Body of pancreas (tissue), 4 donors: ENCODE measurements around the gene FAM131C. TPM values are rescaled to one million over a fixed set of nuclear protein-coding genes. Genes with fewer than 3 reads are reported as not detected.
A peak's percentile ranks its signal among the peaks of the same experiment; 100 is the strongest.

Source experiments
- ATAC-seq: fragments of 150-250 bp; one replicate; pipeline ENCODE4 v1.9.1; 2016
- DNase-seq, 4 donors: peaks; one replicate each; pipeline ENCODE4 v3.0.0-alpha.2; 2019
- H3K27ac ChIP-seq, 4 donors: fragments of 200-600 bp; sonication (generic); 1 replicate in 3 of 4; 2 replicates in 1 of 4; pipeline versions ENCODE4 v1.5.1 to v1.6.1; 2016 to 2019; ENCODE audit warnings: mild to moderate bottlenecking in 1 of 4, mixed read lengths in 1 of 4, moderate library complexity in 1 of 4
- H3K27me3 ChIP-seq, 2 donors: fragments of 200-600 bp; sonication (generic); one replicate each; pipeline ENCODE4 v1.6.0; 2016; ENCODE audit warnings: mild to moderate bottlenecking in 1 of 2
- H3K36me3 ChIP-seq, 2 donors: fragments of 200-600 bp; sonication (generic); replicated peaks in 1 of 2; 2 replicates each; pipeline ENCODE4 v1.5.1; 2016; ENCODE audit warnings: low read depth in 2 of 2; ENCODE audit not compliant: insufficient read depth in 1 of 2
- H3K4me1 ChIP-seq: fragments of 200-600 bp; sonication (generic); one replicate; pipeline ENCODE4 v1.6.0; 2016
- H3K4me3 ChIP-seq, 2 donors: fragments of 200-600 bp; sonication (generic); 1 replicate in 1 of 2; 2 replicates in 1 of 2; pipeline ENCODE4 v1.5.1; 2016 to 2019
- H3K9me3 ChIP-seq, 3 donors: fragments of 200-600 bp; sonication (generic); 1 replicate in 2 of 3; 2 replicates in 1 of 3; pipeline ENCODE4 v1.5.1; 2016
- CTCF ChIP-seq, 7 experiments: fragments of 450-650 bp in 4 of 7; fragments of 200-600 bp in 3 of 7; sonication (generic) in 3 of 7; IDR thresholded peaks; one replicate each; pipeline ENCODE4 v1.5.1; 2016 to 2019; ENCODE audit warnings: antibody characterized with exemption in 7 of 7
- POLR2A ChIP-seq, 3 donors: fragments of 450-650 bp; IDR thresholded peaks; one replicate each; pipeline ENCODE4 v1.6.1; 2016; ENCODE audit warnings: antibody characterized with exemption in 3 of 3, mild to moderate bottlenecking in 2 of 3
- WGBS, 2 donors: methylation state at CpG; one replicate each; pipeline ENCODE4 v1.1.5; 2017; 5-methylcytosine and 5-hydroxymethylcytosine counted together
- intact Hi-C: fragments of 100-400 bp; cut with DNase I; formaldehyde crosslinking; loops from one replicate; pipeline ENCODE4 v1.15.1; 2023
- total RNA-seq, 2 donors: library from RNA; depleted of rRNA; stranded (reverse); fragments of >200 nt; gene quantifications; one replicate each; pipeline ENCODE4 v1.1.0, GENCODE V29; 2016

FAM131C gene
- total RNA-seq, 2 donors from 2014 or later: 4.2 TPM; not detected in 1

GRCh38 chr1:16048573-16049189 is 24.8 kb downstream of the FAM131C start:
- 1 to 3% methylated on average over 18 to 22 of the region's 25 CpGs for WGBS, 2 donors
- intact Hi-C loops: no loop called here
- Histone ChIP-seq H3K27me3 (no peaks in the 10 kb centered on the region), H3K27ac (no peak overlapping the region), H3K9me3 (no peaks in the 10 kb centered on the region), H3K4me1 (peaks cover 22% of the 10 kb centered on the region), H3K36me3 (no peaks in the 10 kb centered on the region), H3K4me3 (no peak overlapping the region)
- ATAC-seq: peak; percentile 53
- TF ChIP-seq CTCF (IDR thresholded peaks at IDR 0.05): no peak
- TF ChIP-seq POLR2A (IDR thresholded peaks at IDR 0.05): no peak
- peak; percentile 52 to 67 (median 64) for DNase-seq

- 76 to 88% methylated on average over 9 to 19 of the region's 19 CpGs for WGBS, 2 donors
- DNase-seq (no peak), ATAC-seq (no peak)
- no peaks in the 10 kb centered on the region for H3K27me3 ChIP-seq
- no peak for TF ChIP-seq CTCF (IDR thresholded peaks at IDR 0.05)
- TF ChIP-seq POLR2A (IDR thresholded peaks at IDR 0.05): no peak
- H3K27ac ChIP-seq: no peak overlapping the region
- no peak overlapping the region for H3K4me3 ChIP-seq
- no peaks in the 10 kb centered on the region for H3K36me3 ChIP-seq
- H3K9me3 ChIP-seq: no peaks in the 10 kb centered on the region
- intact Hi-C loops: no loop called here
- H3K4me1 ChIP-seq: peaks cover 27% of the 10 kb centered on the region
Observed at GRCh38 chr1:16047791-16048475, 25.5 kb downstream of the FAM131C start.

- DNase-seq (no peak), ATAC-seq (no peak)
- Histone ChIP-seq H3K27me3 (no peaks in the 10 kb centered on the region), H3K4me3 (no peak overlapping the region), H3K9me3 (no peaks in the 10 kb centered on the region), H3K4me1 (peaks cover 27% of the 10 kb centered on the region), H3K27ac (no peak overlapping the region), H3K36me3 (no peaks in the 10 kb centered on the region)
- intact Hi-C loops: no loop called here
- WGBS, 2 donors: 83 to 87% methylated on average over 3 to 6 of the region's 7 CpGs
- TF ChIP-seq POLR2A (IDR thresholded peaks at IDR 0.05) (no peak), CTCF (IDR thresholded peaks at IDR 0.05) (no peak)
Observed at GRCh38 chr1:16046842-16047241, 26.6 kb downstream of the FAM131C start.

- TF ChIP-seq CTCF (IDR thresholded peaks at IDR 0.05) (no peak), POLR2A (IDR thresholded peaks at IDR 0.05) (no peak)
- intact Hi-C loops: no loop called here
- 94 to 100% methylated on average over 1 to 5 of the region's 5 CpGs for WGBS, 2 donors
- H3K9me3 ChIP-seq: no peaks in the 10 kb centered on the region
- ATAC-seq (no peak), DNase-seq (no peak)
- no peaks in the 10 kb centered on the region for H3K36me3 ChIP-seq
- no peaks in the 10 kb centered on the region for H3K27me3 ChIP-seq
- peaks cover 25% of the 10 kb centered on the region for H3K4me1 ChIP-seq
- H3K4me3 ChIP-seq: no peak overlapping the region
- H3K27ac ChIP-seq: peak overlapping the region in 2 of 4 donors; percentile 43 to 62
Observed at GRCh38 chr1:16043950-16044349, 29.5 kb downstream of the FAM131C start.
